Brain microvascular endothelial cell (primary cell): ENCODE measurements around the gene JCAD.
A peak's percentile ranks its signal among the peaks of the same experiment; 100 is the strongest.

Experiments used
- DNase-seq: peaks from one replicate; pipeline ENCODE4 v3.0.0-alpha.2; 2020
- H3K27ac ChIP-seq: fragments of 250-450 bp; sonication (Bioruptor Pico); 2 replicates; pipeline ENCODE4 v1.5.1; 2020; ENCODE audit warnings: mild to moderate bottlenecking, moderate library complexity
- H3K27me3 ChIP-seq: fragments of 250-450 bp; sonication (Bioruptor Pico); replicated peaks from 2 replicates; pipeline ENCODE4 v1.5.1; 2020; ENCODE audit warnings: mild to moderate bottlenecking
- H3K36me3 ChIP-seq: fragments of 250-450 bp; sonication (Bioruptor Pico); replicated peaks from 2 replicates; pipeline ENCODE4 v1.5.1; 2020; ENCODE audit warnings: mild to moderate bottlenecking
- H3K4me3 ChIP-seq: 2 replicates; pipeline ENCODE4 v1.5.1; 2011; ENCODE audit warnings: low read depth, mild to moderate bottlenecking, control low read depth, low read length, moderate library complexity
- CTCF ChIP-seq: IDR thresholded peaks from 2 replicates; pipeline ENCODE4 v1.5.1; 2011; ENCODE audit warnings: low read depth, mild to moderate bottlenecking, moderate library complexity, low read length, control low read depth, inconsistent platforms; ENCODE audit errors: missing control alignments
- in situ Hi-C: cut with HindIII; loops from 2 replicates; pipeline ENCODE4 v1.10.0; 2017; ENCODE audit warnings: low sequenced_read_pairs, low pct_ligation_motif_present

JCAD gene

DNA sequence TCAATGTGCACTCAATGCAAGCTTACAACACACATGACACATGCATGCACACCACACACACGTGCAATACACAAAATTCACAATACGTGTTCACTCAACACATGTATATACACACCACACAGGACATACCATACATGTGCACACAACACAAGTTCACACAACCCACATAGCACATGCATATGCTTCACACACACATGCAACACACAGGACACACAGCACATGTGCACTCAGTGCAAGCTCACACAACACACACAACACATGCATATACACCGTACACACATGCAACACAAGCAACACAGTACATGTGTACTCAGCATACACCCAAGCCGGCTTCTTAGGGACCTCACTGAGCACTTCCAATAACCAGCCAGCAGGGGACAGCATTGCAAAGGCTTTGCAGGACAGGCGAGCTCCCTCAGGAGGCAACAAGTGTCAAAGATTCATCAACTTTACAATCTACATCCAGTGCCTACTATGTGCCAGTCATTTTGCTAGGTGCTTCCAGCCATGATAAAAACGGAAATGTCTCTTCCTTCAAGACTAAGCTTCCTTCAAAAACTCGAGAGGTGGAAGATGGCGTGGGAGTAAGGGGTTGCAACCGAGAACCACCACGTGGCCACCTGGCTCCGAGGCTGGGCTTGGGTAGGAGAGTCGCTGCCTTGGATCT lies 61.1 kb downstream of the JCAD start:
- H3K27me3 ChIP-seq: no peaks in the 10 kb centered on the region
- no peak overlapping the region for H3K4me3 ChIP-seq
- in situ Hi-C loops: no loop called here
- H3K36me3 ChIP-seq: no peaks in the 10 kb centered on the region
- TF ChIP-seq CTCF: peak; percentile 100
- no peak overlapping the region for H3K27ac ChIP-seq
- DNase-seq: peak; percentile 76

DNA sequence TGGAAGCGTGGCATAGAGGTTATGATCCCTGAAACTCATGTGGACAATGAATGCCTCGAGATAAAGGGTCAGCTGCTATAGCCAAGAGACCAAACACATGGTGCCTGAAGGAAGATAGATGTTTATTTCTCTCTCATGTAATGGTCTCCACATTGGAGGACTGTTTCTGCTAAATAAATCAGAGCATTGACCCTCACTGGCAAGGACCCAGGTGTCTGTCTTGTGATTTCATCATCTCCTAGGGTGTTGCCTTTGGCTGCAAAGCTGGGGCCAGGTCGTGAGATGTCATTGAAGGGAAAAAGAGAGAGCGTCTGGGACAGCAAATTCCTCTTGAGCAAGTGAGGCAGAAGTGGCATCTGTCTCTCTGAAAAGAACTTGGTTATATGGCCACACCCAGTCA lies 64.6 kb downstream of the JCAD start:
- Histone ChIP-seq H3K27me3 (no peaks in the 10 kb centered on the region), H3K36me3 (no peaks in the 10 kb centered on the region), H3K4me3 (no peak overlapping the region), H3K27ac (no peak overlapping the region)
- DNase-seq: no peak
- TF ChIP-seq CTCF: no peak
- in situ Hi-C loops: no loop called here

- Histone ChIP-seq H3K36me3 (no peaks in the 10 kb centered on the region), H3K27me3 (no peaks in the 10 kb centered on the region), H3K4me3 (no peak overlapping the region), H3K27ac (no peak overlapping the region)
- TF ChIP-seq CTCF: no peak
- in situ Hi-C loops: no loop called here
- no peak for DNase-seq
Measured at GRCh38 chr10:29993319-29993915, 66.0 kb downstream of the JCAD start.

- TF ChIP-seq CTCF: no peak
- no peak for DNase-seq
- Histone ChIP-seq H3K27me3 (no peaks in the 10 kb centered on the region), H3K4me3 (no peak overlapping the region), H3K27ac (no peak overlapping the region), H3K36me3 (no peaks in the 10 kb centered on the region)
- in situ Hi-C loops: no loop called here
Measured at GRCh38 chr10:29992914-29993313, 66.5 kb downstream of the JCAD start.

DNA sequence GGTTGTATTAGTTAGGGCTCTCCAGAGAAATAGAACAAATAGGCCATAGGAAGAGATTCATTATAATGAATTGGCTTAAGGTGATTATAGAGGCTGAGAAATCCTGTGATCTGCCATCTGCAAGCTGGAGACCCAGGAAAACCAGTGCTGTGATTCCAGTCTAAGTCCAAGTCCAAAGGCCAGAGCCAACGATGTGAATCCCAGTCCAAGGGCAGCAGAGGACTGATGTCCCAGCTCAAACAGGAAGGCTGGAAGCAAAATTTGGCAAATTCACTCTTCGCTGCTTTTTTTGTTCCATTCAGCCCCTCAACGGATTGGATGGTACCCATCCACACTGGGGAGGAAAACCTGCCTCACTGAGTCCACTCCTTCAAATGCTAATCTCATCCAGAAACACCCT lies 68.0 kb downstream of the JCAD start:
- no peaks in the 10 kb centered on the region for H3K27me3 ChIP-seq
- no peak for TF ChIP-seq CTCF
- H3K27ac ChIP-seq: no peak overlapping the region
- H3K36me3 ChIP-seq: no peaks in the 10 kb centered on the region
- H3K4me3 ChIP-seq: no peak overlapping the region
- in situ Hi-C loops: no loop called here
- no peak for DNase-seq

- in situ Hi-C loops: no loop called here
- no peak for TF ChIP-seq CTCF
Measured at GRCh38 chr10:29987471-29987870, 71.9 kb downstream of the JCAD start.

More at GRCh38 chr10:29987471-29987870, 71.9 kb downstream of the JCAD start:
- no peaks in the 10 kb centered on the region for H3K27me3 ChIP-seq
- no peak for DNase-seq
- H3K4me3 ChIP-seq: no peak overlapping the region
- no peak overlapping the region for H3K27ac ChIP-seq
- no peaks in the 10 kb centered on the region for H3K36me3 ChIP-seq
